Kidney (tissue), 14 donors: ENCODE results near the gene RPTOR. TPM values are rescaled to one million over a fixed set of nuclear protein-coding genes. Genes with fewer than 3 reads are reported as not detected.

ENCODE experiments used
- DNase-seq, 5 donors: peaks; one replicate each; pipeline ENCODE4 v3.0.0-alpha.2; 2013 to 2020
- FAIRE-seq: peaks from 2 replicates; lab custom pipeline; 2012; peaks lifted over from hg19 to GRCh38; lab: Jason Lieb, UNC
- H3K27ac ChIP-seq, 2 donors: one replicate each; pipeline ENCODE4 v1.7.0; 2013; ENCODE audit warnings: low read depth in 2 of 2, low read length in 2 of 2, inconsistent platforms in 1 of 2
- H3K27me3 ChIP-seq: one replicate; pipeline ENCODE4 v1.7.1; 2013; ENCODE audit warnings: low read length, inconsistent platforms; ENCODE audit not compliant: control insufficient read depth, insufficient read depth
- H3K36me3 ChIP-seq, 3 donors: one replicate each; pipeline versions ENCODE4 v1.7.0 to v1.7.1; 2013; ENCODE audit warnings: low read length in 3 of 3, control low read depth in 1 of 3, inconsistent platforms in 1 of 3; ENCODE audit not compliant: insufficient read depth in 3 of 3, control insufficient read depth in 2 of 3
- H3K4me1 ChIP-seq, 3 donors: one replicate each; pipeline versions ENCODE4 v1.7.0 to v1.7.1; 2013; ENCODE audit warnings: low read length in 3 of 3, inconsistent platforms in 1 of 3, low read depth in 1 of 3; ENCODE audit not compliant: control insufficient read depth in 2 of 3, insufficient read depth in 2 of 3
- H3K4me3 ChIP-seq, 3 donors: one replicate each; pipeline versions ENCODE4 v1.7.0 to v1.8.1; 2013; ENCODE audit warnings: low read length in 3 of 3, control low read depth in 1 of 3, inconsistent platforms in 1 of 3
- H3K9ac ChIP-seq, 3 donors: one replicate each; pipeline versions ENCODE4 v1.7.0 to v1.7.1; 2013; ENCODE audit warnings: low read length in 3 of 3, control low read depth in 1 of 3, inconsistent platforms in 1 of 3
- H3K9me3 ChIP-seq, 3 donors: one replicate each; pipeline versions ENCODE4 v1.7.0 to v1.7.1; 2013; ENCODE audit warnings: low read length in 3 of 3, control low read depth in 1 of 3, inconsistent platforms in 1 of 3; ENCODE audit not compliant: control insufficient read depth in 2 of 3, insufficient read depth in 1 of 3
- CTCF ChIP-seq: IDR thresholded peaks from 3 replicates; pipeline ENCODE4 v1.5.1; 2012; ENCODE audit warnings: mild to moderate bottlenecking, moderate library complexity, borderline replicate concordance; ENCODE audit not compliant: insufficient read depth; ENCODE audit errors: extremely low read depth
- intact Hi-C: fragments of 100-400 bp; cut with DNase I; formaldehyde crosslinking; loops from one replicate; pipeline ENCODE4 v1.11.1; 2022
- polyA plus RNA-seq: library from polyadenylated mRNA; stranded (reverse); fragments of 350-450 nt; fragmentation: Illumina TruSeq; extraction: RNeasy Lipid Tissue Mini Kit (QIAGEN cat#74804); gene quantifications from one replicate; pipeline ENCODE4 v1.2.3, GENCODE V29; 2014; ENCODE audit warnings: low read depth, low replicate concordance; ENCODE audit not compliant: insufficient read depth
- total RNA-seq: library from RNA; stranded (reverse); fragmentation: NEBNext Ultra II Directional; extraction: Animal tissue kit (Norgen Biotek cat#: 25700); gene quantifications from one replicate; pipeline ENCODE4 v1.2.1, GENCODE V29; 2021
- donor health status: control.
- donor health status: control.
- donor health status: control.
- donor health status: control.
- donor health status: control.
- donor health status: DM: yes; HTN: yes; CAD: no.
- donor health status: Normal renal cell carcinoma (clear cell type).

The RPTOR gene
- total and polyA plus RNA-seq, 2 donors from 2014 or later = 5.5 to 37.6 TPM

- Histone ChIP-seq H3K9me3 (no peaks in the 10 kb centered on the region), H3K27ac (no peak overlapping the region), H3K36me3 (no peaks in the 10 kb centered on the region), H3K9ac (no peak overlapping the region), H3K4me3 (no peak overlapping the region), H3K4me1 (no peaks in the 10 kb centered on the region), H3K27me3 (no peaks in the 10 kb centered on the region)
- FAIRE-seq (no peak), DNase-seq (no peak)
- intact Hi-C loops = loop anchor here (10.0 kb wide), 1 partner anchor 540 kb away; no protein-coding TSS in a partner anchor
- TF ChIP-seq CTCF = no peak
Observed at GRCh38 chr17:80964544-80964856, 419.9 kb downstream of the RPTOR start.

DNA sequence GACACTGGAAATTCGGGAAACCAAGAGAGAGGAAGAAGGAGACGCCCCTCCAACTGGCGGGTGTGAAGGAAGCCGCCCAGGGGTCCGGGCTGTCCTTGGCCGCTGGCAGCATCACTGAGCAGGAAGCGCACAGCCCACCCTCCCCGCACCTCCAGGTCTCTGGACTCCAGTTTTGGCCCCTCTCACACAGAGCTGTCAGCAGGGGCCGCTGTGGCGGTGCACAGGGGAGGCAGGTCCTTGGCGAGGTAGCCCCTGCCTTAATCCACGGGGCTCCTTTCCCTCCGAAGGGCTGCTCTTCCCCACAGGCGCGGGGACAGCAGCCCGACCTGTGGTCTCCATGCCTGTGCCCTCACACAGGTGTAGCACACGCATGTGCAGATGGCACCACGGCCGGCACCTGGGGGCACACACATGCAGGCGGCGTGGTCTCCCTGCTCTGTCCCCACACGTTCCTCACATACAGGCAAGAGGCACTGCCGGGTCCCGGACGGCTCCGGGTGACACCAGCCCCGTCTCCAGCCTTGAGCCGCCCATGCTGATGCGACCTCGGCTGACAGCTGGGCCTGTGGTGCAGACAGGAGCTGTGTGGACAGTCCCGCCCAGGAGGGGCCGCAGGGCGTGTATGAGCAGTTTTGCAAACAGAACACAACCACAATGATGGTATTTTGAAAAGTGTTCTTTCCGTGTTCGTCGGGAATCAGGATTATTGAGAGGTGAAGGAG, 420.4 kb downstream of the RPTOR start:
- intact Hi-C loops = loop anchor here (10.0 kb wide), 1 partner anchor 540 kb away; no protein-coding TSS in a partner anchor
- FAIRE-seq (no peak), DNase-seq (peak in 1 of 5 donors; percentile 72)
- Histone ChIP-seq H3K27me3 (no peaks in the 10 kb centered on the region), H3K9me3 (no peaks in the 10 kb centered on the region), H3K4me3 (no peak overlapping the region), H3K4me1 (no peaks in the 10 kb centered on the region), H3K36me3 (no peaks in the 10 kb centered on the region), H3K9ac (no peak overlapping the region), H3K27ac (no peak overlapping the region)
- TF ChIP-seq CTCF = no peak

DNA sequence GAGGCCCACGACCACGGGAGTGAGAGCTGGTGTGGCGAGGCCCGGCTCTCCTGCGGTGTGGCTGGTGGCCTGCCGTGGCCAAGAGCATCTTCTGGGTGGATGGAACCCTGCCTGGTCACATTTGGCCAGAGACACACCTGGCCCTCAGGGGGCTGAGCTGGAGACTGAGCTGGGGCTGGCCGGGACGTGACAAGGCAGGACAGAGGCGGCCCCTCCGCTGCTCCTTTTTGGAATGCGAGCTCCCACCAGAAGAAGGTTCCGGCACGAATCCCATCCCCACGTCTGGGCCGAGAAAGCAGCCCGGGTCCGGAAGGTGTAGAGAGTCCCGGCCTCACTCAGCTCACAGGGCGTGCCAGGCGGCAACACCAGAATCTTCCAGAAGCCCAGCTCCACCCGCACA, 421.0 kb downstream of the RPTOR start:
- intact Hi-C loops = loop anchor here (10.0 kb wide), 1 partner anchor 541 kb away; no protein-coding TSS in a partner anchor
- TF ChIP-seq CTCF = no peak
- no peak for DNase-seq
- Histone ChIP-seq H3K9ac (no peak overlapping the region), H3K36me3 (no peaks in the 10 kb centered on the region), H3K27ac (no peak overlapping the region), H3K4me3 (no peak overlapping the region), H3K9me3 (no peaks in the 10 kb centered on the region), H3K4me1 (peaks cover 0 to 4% (median 0%) of the 10 kb centered on the region in 3 donors), H3K27me3 (no peaks in the 10 kb centered on the region)
- no peak for FAIRE-seq
